ENCODE data around the gene TFDP2. TPM values are rescaled to one million over a fixed set of nuclear protein-coding genes. Genes with fewer than 3 reads are reported as not detected.
A peak's percentile ranks its signal among the peaks of the same experiment; 100 is the strongest.
"Not testable (repeated sequence)": the region's sequence is repeated elsewhere in the genome, so short reads cannot be mapped to it uniquely, and the experiment has no call there.

TFDP2 gene
- total and polyA plus RNA-seq, 4 donors: 13.3 to 62.5 (median 27.8) TPM

DNA sequence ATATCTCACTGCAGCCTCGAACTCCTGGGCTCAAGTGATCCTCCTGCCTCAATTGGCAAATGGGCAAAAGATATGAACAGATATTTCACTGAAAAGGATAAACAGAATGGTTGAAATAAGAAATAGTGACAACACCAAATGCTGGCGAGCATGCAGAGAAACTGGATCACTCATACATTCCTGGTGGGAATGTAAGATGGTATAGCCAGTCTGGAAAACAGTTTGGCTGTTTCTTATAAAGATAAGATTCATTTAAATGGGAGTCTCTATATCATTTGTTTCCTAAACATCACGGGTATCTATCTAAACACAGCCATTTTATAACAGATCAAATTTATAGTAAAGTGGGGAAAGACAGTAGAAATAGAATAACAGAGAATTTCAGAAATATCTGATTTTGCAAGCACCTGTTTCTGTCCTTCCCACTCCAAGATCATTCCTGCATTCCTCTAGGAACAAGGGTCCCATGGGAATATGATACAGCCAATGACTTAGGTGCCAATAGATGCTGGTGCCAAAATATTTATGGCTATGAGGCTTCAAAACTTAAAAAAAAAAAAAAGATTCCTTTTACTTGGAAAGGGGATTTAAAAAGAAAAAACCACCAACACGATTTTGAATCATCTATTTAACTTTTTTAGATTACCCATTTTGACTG lies 9.9 kb upstream of the TFDP2 start:
- no peak overlapping the region for H3K4me3 ChIP-seq (ENCODE audit: low read length in 2 of 2)
- DNase-seq (no peak), ATAC-seq (ENCODE audit: low FRiP score) (no peak)
- no peaks in the 10 kb centered on the region for H3K36me3 ChIP-seq (ENCODE audit: control insufficient read depth in 1 of 2, insufficient read depth in 2 of 2, low read length in 1 of 2)
- no peaks in the 10 kb centered on the region for H3K27me3 ChIP-seq (ENCODE audit: control insufficient read depth in 1 of 2, insufficient read depth in 2 of 2, low read length in 1 of 2)
- H3K4me1 ChIP-seq (ENCODE audit: control insufficient read depth in 1 of 2, insufficient read depth in 2 of 2, low read length in 2 of 2): no peaks in the 10 kb centered on the region
- intact Hi-C loops (cut with DNase I): no loop called here
- no peaks in the 10 kb centered on the region for H3K9me3 ChIP-seq (ENCODE audit: control insufficient read depth, low read length)
- no peak overlapping the region for H3K27ac ChIP-seq (ENCODE audit: low read depth in 1 of 2, low read length in 2 of 2)
- 43 to 56% methylated on average over 4 of the region's 4 CpGs for WGBS, 2 donors

DNA sequence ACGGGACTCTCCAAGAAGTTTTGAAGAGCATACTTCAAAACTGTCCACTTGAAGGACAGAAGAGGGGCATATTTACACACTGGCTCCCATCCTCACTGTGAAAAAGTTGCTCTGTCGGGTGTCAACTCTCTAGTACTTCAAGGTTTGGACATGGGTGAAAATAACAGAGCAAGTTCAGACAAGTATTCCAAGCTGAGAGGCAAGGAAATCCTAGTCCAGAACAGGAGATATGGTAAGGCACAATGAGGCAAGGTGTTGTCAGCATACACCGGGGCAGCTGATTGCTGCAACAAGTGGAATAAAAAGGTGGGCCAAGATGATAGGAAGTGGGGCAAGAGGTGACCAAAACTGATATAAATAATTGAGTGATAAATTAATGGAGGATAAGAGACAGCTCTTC lies 4.8 kb upstream of the TFDP2 start:
- no peaks in the 10 kb centered on the region for H3K4me1 ChIP-seq (ENCODE audit: control insufficient read depth in 1 of 2, insufficient read depth in 2 of 2, low read length in 2 of 2)
- DNase-seq: no peak
- no peaks in the 10 kb centered on the region for H3K9me3 ChIP-seq (ENCODE audit: control insufficient read depth, low read length)
- ATAC-seq (ENCODE audit: low FRiP score): no peak
- H3K27me3 ChIP-seq (ENCODE audit: control insufficient read depth in 1 of 2, insufficient read depth in 2 of 2, low read length in 1 of 2): no peaks in the 10 kb centered on the region
- H3K36me3 ChIP-seq (ENCODE audit: control insufficient read depth in 1 of 2, insufficient read depth in 2 of 2, low read length in 1 of 2): no peaks in the 10 kb centered on the region
- H3K4me3 ChIP-seq (ENCODE audit: low read length in 2 of 2): no peak overlapping the region
- no peak overlapping the region for H3K27ac ChIP-seq (ENCODE audit: low read depth in 1 of 2, low read length in 2 of 2)
- WGBS, 2 donors: 80 to 83% methylated on average over 3 of the region's 3 CpGs
- intact Hi-C loops (cut with DNase I): no loop called here

DNA sequence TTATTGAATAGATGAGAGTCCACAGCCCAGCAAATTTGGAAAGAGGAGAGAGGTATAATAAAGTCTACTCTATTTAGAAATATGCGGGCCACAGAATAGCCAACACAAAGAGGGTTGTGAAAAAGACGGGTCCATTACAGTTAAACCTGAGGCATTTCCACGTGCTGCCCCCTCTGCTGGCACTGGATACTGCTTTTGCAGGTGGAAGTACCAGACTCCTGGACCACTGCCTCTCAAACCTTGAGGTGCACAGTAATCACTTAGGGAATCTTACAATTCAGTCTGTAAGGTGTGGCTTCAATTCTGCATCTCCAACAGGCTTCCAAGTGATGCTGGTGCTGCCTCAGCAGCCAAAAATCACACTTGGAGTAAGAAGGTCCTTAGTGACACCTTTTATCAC lies 3.0 kb upstream of the TFDP2 start:
- no peak for ATAC-seq (ENCODE audit: low FRiP score)
- WGBS, 2 donors: 26 to 27% methylated on average over 3 of the region's 3 CpGs
- H3K27me3 ChIP-seq (ENCODE audit: control insufficient read depth in 1 of 2, insufficient read depth in 2 of 2, low read length in 1 of 2): no peaks in the 10 kb centered on the region
- no peaks in the 10 kb centered on the region for H3K9me3 ChIP-seq (ENCODE audit: control insufficient read depth, low read length)
- DNase-seq: no peak
- H3K4me3 ChIP-seq (ENCODE audit: low read length in 2 of 2): no peak overlapping the region
- no peaks in the 10 kb centered on the region for H3K36me3 ChIP-seq (ENCODE audit: control insufficient read depth in 1 of 2, insufficient read depth in 2 of 2, low read length in 1 of 2)
- intact Hi-C loops (cut with DNase I): no loop called here
- H3K4me1 ChIP-seq (ENCODE audit: control insufficient read depth in 1 of 2, insufficient read depth in 2 of 2, low read length in 2 of 2): peaks cover 0 to 2% of the 10 kb centered on the region in 2 donors
- no peak overlapping the region for H3K27ac ChIP-seq (ENCODE audit: low read depth in 1 of 2, low read length in 2 of 2)

DNA sequence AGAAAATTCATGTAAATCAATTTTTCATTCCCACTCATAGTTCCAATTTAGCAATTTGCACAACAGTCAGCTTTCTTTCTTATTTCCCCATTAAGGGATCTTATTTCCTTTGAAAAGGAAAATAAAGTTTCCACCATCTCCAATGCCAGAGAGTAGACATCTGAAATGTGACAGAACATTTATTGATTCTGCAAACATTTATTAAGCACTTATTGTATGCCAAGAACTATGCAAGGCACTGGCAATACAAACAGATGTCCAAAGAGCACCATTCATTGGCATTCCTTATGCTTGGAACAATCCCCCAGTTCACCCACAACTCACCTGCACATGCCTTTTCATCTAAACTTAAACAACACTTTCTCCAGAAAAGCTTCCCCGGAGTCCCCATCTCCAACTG lies 2.5 kb upstream of the TFDP2 start:
- no peak overlapping the region for H3K27ac ChIP-seq (ENCODE audit: low read depth in 1 of 2, low read length in 2 of 2)
- WGBS, 2 donors: 85 to 89% methylated on average over 1 of the region's 1 CpG
- H3K9me3 ChIP-seq (ENCODE audit: control insufficient read depth, low read length): no peaks in the 10 kb centered on the region
- no peak overlapping the region for H3K4me3 ChIP-seq (ENCODE audit: low read length in 2 of 2)
- no peaks in the 10 kb centered on the region for H3K36me3 ChIP-seq (ENCODE audit: control insufficient read depth in 1 of 2, insufficient read depth in 2 of 2, low read length in 1 of 2)
- H3K4me1 ChIP-seq (ENCODE audit: control insufficient read depth in 1 of 2, insufficient read depth in 2 of 2, low read length in 2 of 2): peaks cover 0 to 4% of the 10 kb centered on the region in 2 donors
- intact Hi-C loops (cut with DNase I): no loop called here
- ATAC-seq (ENCODE audit: low FRiP score): no peak
- no peak for DNase-seq
- no peaks in the 10 kb centered on the region for H3K27me3 ChIP-seq (ENCODE audit: control insufficient read depth in 1 of 2, insufficient read depth in 2 of 2, low read length in 1 of 2)

DNA sequence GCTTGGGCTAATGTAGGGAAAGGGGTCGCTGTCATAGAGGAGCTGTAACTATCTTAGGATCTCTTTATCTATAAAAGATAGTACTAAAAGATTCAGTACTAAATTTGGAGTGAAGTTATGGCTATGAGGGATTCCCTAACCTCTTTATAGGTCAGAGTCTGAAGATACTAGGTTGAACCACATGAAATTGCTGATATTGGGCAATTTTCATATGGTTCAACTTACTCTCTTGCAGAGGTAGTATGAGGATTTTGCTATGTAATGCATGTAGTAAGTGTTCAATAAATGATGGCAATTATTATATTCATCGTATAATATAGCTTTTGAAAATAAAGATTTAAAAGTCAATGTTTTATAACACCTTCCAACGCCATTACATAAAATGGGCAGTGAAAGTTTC lies 1.9 kb upstream of the TFDP2 start:
- H3K27me3 ChIP-seq (ENCODE audit: control insufficient read depth in 1 of 2, insufficient read depth in 2 of 2, low read length in 1 of 2): no peaks in the 10 kb centered on the region
- no peak for DNase-seq
- no peaks in the 10 kb centered on the region for H3K9me3 ChIP-seq (ENCODE audit: control insufficient read depth, low read length)
- no peak for ATAC-seq (ENCODE audit: low FRiP score)
- WGBS, 2 donors: 79 to 80% methylated on average over 3 of the region's 3 CpGs
- intact Hi-C loops (cut with DNase I): no loop called here
- no peak overlapping the region for H3K4me3 ChIP-seq (ENCODE audit: low read length in 2 of 2)
- H3K27ac ChIP-seq (ENCODE audit: low read depth in 1 of 2, low read length in 2 of 2): no peak overlapping the region
- no peaks in the 10 kb centered on the region for H3K36me3 ChIP-seq (ENCODE audit: control insufficient read depth in 1 of 2, insufficient read depth in 2 of 2, low read length in 1 of 2)
- peaks cover 0 to 4% of the 10 kb centered on the region in 2 donors for H3K4me1 ChIP-seq (ENCODE audit: control insufficient read depth in 1 of 2, insufficient read depth in 2 of 2, low read length in 2 of 2)

DNA sequence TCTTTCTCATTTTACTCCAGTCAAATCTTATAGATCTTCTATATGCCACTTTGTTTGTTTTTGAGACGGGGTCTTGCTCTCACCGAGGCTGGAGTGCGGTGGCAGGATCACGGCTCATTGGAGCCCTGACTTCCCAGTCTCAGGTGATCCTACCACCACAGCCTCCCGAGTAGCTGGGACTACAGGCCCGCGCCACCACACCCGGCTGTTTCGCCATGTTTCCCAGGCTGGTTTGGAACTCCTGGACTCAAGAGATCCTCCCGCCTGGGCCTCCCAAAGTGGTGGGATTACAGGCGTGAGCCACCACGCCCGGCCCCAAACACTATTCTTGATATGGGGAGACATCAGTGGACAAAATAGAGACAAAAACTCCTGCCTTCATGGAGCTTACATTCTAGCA lies 927 bp upstream of the TFDP2 start:
- ATAC-seq (ENCODE audit: low FRiP score) (no peak), DNase-seq (no peak)
- H3K36me3 ChIP-seq (ENCODE audit: control insufficient read depth in 1 of 2, insufficient read depth in 2 of 2, low read length in 1 of 2): no peaks in the 10 kb centered on the region
- H3K27me3 ChIP-seq (ENCODE audit: control insufficient read depth in 1 of 2, insufficient read depth in 2 of 2, low read length in 1 of 2): no peaks in the 10 kb centered on the region
- H3K4me3 ChIP-seq (ENCODE audit: low read length in 2 of 2): no peak overlapping the region
- intact Hi-C loops (cut with DNase I): no loop called here
- WGBS, 2 donors: 94 to 95% methylated on average over 13 of the region's 13 CpGs
- no peak overlapping the region for H3K27ac ChIP-seq (ENCODE audit: low read depth in 1 of 2, low read length in 2 of 2)
- no peaks in the 10 kb centered on the region for H3K9me3 ChIP-seq (ENCODE audit: control insufficient read depth, low read length)
- peaks cover 0 to 4% of the 10 kb centered on the region in 2 donors for H3K4me1 ChIP-seq (ENCODE audit: control insufficient read depth in 1 of 2, insufficient read depth in 2 of 2, low read length in 2 of 2)

DNA sequence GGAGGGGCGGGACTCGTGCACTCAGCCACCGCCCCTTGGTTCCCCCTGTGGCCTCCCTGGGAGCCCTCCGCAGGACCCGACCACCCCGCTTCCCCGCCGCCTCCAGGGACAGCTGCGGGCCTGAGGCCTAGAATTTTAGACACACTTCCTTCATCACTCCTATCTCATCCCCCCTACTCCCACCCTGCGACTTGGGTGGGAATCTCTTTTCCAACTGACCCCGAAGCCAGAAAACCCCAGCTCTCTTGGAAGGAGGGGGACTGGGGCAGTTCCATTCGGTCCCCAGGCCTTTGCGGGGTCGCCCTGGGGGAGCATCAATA lies 289 bp upstream of the TFDP2 start:
- WGBS, 2 donors: 7 to 11% methylated on average over 13 to 14 of the region's 14 CpGs
- ATAC-seq (ENCODE audit: low FRiP score) (no peak), DNase-seq (no peak)
- no peaks in the 10 kb centered on the region for H3K36me3 ChIP-seq (ENCODE audit: control insufficient read depth in 1 of 2, insufficient read depth in 2 of 2, low read length in 1 of 2)
- no peaks in the 10 kb centered on the region for H3K9me3 ChIP-seq (ENCODE audit: control insufficient read depth, low read length)
- no peak overlapping the region for H3K27ac ChIP-seq (ENCODE audit: low read depth in 1 of 2, low read length in 2 of 2)
- intact Hi-C loops (cut with DNase I): no loop called here
- H3K4me1 ChIP-seq (ENCODE audit: control insufficient read depth in 1 of 2, insufficient read depth in 2 of 2, low read length in 2 of 2): peaks cover 0 to 4% of the 10 kb centered on the region in 2 donors
- peak overlapping the region; percentile 31 to 76 for H3K4me3 ChIP-seq (ENCODE audit: low read length in 2 of 2)
- H3K27me3 ChIP-seq (ENCODE audit: control insufficient read depth in 1 of 2, insufficient read depth in 2 of 2, low read length in 1 of 2): no peaks in the 10 kb centered on the region

DNA sequence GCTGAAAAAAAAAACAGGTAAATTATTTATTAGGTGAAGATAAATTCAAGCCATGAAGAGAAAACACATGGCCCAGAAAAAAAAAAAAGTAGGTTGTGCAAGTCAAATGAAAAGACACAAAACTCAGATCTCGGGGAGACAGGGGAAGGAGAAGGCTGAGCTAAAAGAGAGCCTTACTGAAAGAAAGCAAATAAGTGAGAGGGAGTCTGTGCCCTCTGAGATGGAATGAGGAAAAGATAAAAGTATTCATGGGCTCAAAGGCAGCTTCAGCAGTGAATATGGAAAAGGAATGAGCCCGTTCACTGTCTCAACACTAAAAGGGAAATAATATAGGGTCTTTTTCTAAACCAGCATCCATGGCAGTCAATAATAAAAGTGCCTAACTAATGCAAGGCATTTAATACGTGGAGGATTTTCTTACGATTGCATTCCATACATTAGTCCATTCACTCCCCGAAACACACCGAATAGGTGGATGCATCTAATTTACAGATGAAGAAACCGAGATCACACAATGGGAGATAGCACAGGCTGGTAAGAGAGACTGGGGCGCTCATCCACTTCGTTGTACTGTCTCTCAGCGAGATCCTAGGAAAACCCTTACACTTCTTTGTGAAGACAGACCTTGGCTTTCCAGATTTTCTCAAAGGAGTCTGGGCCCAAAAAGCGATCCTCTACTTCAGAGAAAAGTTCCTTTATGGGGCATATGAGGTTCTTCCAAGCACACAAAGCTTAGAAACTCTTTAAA lies 1.1 kb downstream of the TFDP2 start:
- peak overlapping the region in 1 of 2 donors; percentile 72 for H3K27ac ChIP-seq (ENCODE audit: low read depth in 1 of 2, low read length in 2 of 2)
- intact Hi-C loops (cut with DNase I): no loop called here

DNA sequence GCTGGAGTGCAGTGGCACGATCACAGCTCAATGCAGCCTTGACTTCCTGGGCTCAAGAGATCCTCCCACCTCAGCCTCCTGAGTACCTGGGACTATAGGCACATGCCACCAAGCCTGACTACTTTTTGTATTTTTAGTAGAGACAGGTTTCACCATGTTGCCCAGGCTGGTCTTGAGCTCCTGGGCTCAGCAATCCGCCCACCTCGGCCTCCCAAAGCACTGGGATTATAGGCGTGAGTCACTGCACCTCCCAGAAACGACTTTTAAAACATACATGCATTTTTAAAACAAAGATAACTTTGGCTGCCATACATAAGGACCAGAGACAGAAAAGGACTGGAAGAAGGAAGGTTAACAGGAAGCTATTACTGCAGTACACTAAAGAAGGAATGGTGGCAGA lies 4.8 kb downstream of the TFDP2 start:
- H3K9me3 ChIP-seq (ENCODE audit: control insufficient read depth, low read length); H3K4me3 ChIP-seq (ENCODE audit: low read length in 2 of 2); H3K36me3 ChIP-seq (ENCODE audit: control insufficient read depth in 1 of 2, insufficient read depth in 2 of 2, low read length in 1 of 2); ATAC-seq (ENCODE audit: low FRiP score); DNase-seq; H3K27ac ChIP-seq (ENCODE audit: low read depth in 1 of 2, low read length in 2 of 2); H3K27me3 ChIP-seq (ENCODE audit: control insufficient read depth in 1 of 2, insufficient read depth in 2 of 2, low read length in 1 of 2); H3K4me1 ChIP-seq (ENCODE audit: control insufficient read depth in 1 of 2, insufficient read depth in 2 of 2, low read length in 2 of 2); intact Hi-C loops (cut with DNase I): not testable (repeated sequence)
- 85 to 86% methylated on average over 5 of the region's 5 CpGs for WGBS, 2 donors

More for the DNA sequence above, 1.1 kb downstream of the TFDP2 start:
- Histone ChIP-seq H3K4me1 (ENCODE audit: control insufficient read depth in 1 of 2, insufficient read depth in 2 of 2, low read length in 2 of 2) (peaks cover 0 to 4% of the 10 kb centered on the region in 2 donors), H3K36me3 (ENCODE audit: control insufficient read depth in 1 of 2, insufficient read depth in 2 of 2, low read length in 1 of 2) (no peaks in the 10 kb centered on the region), H3K27me3 (ENCODE audit: control insufficient read depth in 1 of 2, insufficient read depth in 2 of 2, low read length in 1 of 2) (no peaks in the 10 kb centered on the region), H3K9me3 (ENCODE audit: control insufficient read depth, low read length) (no peaks in the 10 kb centered on the region), H3K4me3 (ENCODE audit: low read length in 2 of 2) (peak overlapping the region; percentile 75 to 76)
- 7 to 9% methylated on average over 11 of the region's 11 CpGs for WGBS, 2 donors
- no peak for ATAC-seq (ENCODE audit: low FRiP score)
- no peak for DNase-seq

Measured in aorta (tissue), 5 donors.